ENCODE data around the gene AURKAIP1.

DNA sequence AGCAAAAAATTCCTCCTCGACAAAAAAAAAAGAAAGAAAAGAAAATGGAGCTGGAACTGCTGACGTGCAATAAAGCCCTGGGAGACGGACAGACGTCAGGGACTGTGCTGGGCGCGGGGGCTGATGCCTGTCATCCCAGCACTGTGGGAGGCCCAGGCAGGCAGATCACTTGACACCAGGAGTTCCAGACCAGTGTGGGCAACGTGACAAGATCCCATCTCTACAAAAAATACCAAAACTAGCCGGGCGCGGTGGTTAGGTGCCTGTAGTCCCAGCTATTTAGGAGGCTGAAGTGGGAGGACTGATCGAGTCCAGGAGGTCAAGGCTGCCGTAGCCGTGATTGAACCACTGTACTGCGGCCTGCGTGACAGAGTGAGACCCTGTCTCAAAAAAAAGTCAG, 49.7 kb upstream of the AURKAIP1 start:
- TF ChIP-seq EP300 (IDR thresholded peaks at IDR 0.05) (no peak), POLR2A (IDR thresholded peaks at IDR 0.05) (no peak), POLR2AphosphoS5 (IDR thresholded peaks at IDR 0.05) (no peak)
- TF ChIP-seq, protein P1, sequence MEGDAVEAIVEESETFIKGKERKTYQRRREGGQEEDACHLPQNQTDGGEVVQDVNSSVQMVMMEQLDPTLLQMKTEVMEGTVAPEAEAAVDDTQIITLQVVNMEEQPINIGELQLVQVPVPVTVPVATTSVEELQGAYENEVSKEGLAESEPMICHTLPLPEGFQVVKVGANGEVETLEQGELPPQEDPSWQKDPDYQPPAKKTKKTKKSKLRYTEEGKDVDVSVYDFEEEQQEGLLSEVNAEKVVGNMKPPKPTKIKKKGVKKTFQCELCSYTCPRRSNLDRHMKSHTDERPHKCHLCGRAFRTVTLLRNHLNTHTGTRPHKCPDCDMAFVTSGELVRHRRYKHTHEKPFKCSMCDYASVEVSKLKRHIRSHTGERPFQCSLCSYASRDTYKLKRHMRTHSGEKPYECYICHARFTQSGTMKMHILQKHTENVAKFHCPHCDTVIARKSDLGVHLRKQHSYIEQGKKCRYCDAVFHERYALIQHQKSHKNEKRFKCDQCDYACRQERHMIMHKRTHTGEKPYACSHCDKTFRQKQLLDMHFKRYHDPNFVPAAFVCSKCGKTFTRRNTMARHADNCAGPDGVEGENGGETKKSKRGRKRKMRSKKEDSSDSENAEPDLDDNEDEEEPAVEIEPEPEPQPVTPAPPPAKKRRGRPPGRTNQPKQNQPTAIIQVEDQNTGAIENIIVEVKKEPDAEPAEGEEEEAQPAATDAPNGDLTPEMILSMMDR (IDR thresholded peaks at IDR 0.05), result no peak

Measured in suprapubic skin (tissue), 4 donors.